HepG2 (cell line): Measurements from ENCODE around the gene EGFL8. TPM values are rescaled to one million over a fixed set of nuclear protein-coding genes. Genes with fewer than 3 reads are reported as not detected.

Experiments
- AFF4 ChIP-seq: sonication (generic); formaldehyde crosslinking; IDR thresholded peaks from 2 replicates; pipeline ENCODE4 v1.4.0; 2020; ENCODE audit warnings: missing genetic modification reagents
- ARNTL ChIP-seq: sonication (generic); formaldehyde crosslinking; IDR thresholded peaks from 2 replicates; pipeline ENCODE4 v1.4.0; 2020; ENCODE audit warnings: mild to moderate bottlenecking, missing genetic modification reagents
- ASH2L ChIP-seq: fragments of 300-600, 200-600 bp; sonication (generic); IDR thresholded peaks from 2 replicates; pipeline ENCODE4 v1.7.0; 2017; ENCODE audit warnings: low read depth, mild to moderate bottlenecking, moderate library complexity, mixed read lengths, low read length; ENCODE audit not compliant: insufficient read length
- CREB3 ChIP-seq: sonication (generic); formaldehyde crosslinking; IDR thresholded peaks from 2 replicates; pipeline ENCODE4 v1.5.0; 2020; ENCODE audit warnings: missing genetic modification reagents
- GATA4 ChIP-seq: sonication (generic); IDR thresholded peaks from 2 replicates; pipeline ENCODE4 v1.6.1; 2016; ENCODE audit warnings: antibody characterized with exemption, low read depth, borderline replicate concordance
- IKZF1 ChIP-seq: fragments of 450-650 bp; IDR thresholded peaks from 2 replicates; pipeline ENCODE4 v1.7.1; 2016
- JUND ChIP-seq: sonication (generic); formaldehyde crosslinking; IDR thresholded peaks from 2 replicates; pipeline ENCODE4 v1.8.0; 2022; ENCODE audit warnings: mild to moderate bottlenecking, missing genetic modification reagents
- MYC ChIP-seq: sonication (generic); formaldehyde crosslinking; IDR thresholded peaks from 2 replicates; pipeline ENCODE4 v1.9.0; 2021; ENCODE audit warnings: missing genetic modification reagents, borderline replicate concordance
- PRDM10 ChIP-seq: sonication (generic); formaldehyde crosslinking; IDR thresholded peaks from 2 replicates; pipeline ENCODE4 v1.4.0; 2020; ENCODE audit warnings: low read depth, missing genetic modification reagents
- PRDM4 ChIP-seq: sonication (generic); formaldehyde crosslinking; IDR thresholded peaks from 2 replicates; pipeline ENCODE4 v1.9.0; 2021; ENCODE audit warnings: missing genetic modification reagents, borderline replicate concordance
- TRAFD1 ChIP-seq: sonication (generic); formaldehyde crosslinking; IDR thresholded peaks from 2 replicates; pipeline ENCODE4 v1.5.1; 2020; ENCODE audit warnings: missing genetic modification reagents, mild to moderate bottlenecking, borderline replicate concordance
- ZBTB3 ChIP-seq: sonication (generic); formaldehyde crosslinking; IDR thresholded peaks from 2 replicates; pipeline ENCODE4 v1.4.0; 2020; ENCODE audit warnings: low read depth, mild to moderate bottlenecking, moderate library complexity, missing genetic modification reagents, borderline replicate concordance
- ZNF660 ChIP-seq: sonication (generic); formaldehyde crosslinking; IDR thresholded peaks from 2 replicates; pipeline ENCODE4 v1.5.1; 2020; ENCODE audit warnings: mild to moderate bottlenecking, low read depth, missing genetic modification reagents, borderline replicate concordance
- ZNF816 ChIP-seq: sonication (generic); formaldehyde crosslinking; IDR thresholded peaks from 2 replicates; pipeline ENCODE4 v1.8.0; 2022; ENCODE audit warnings: missing genetic modification reagents, mild to moderate bottlenecking, borderline replicate concordance
- polyA plus RNA-seq, 8 experiments: library from polyadenylated mRNA; depleted of rRNA in 3 of 8; stranded (reverse) in 7 of 8; unstranded in 1 of 8; fragments of >200 nt; fragmentation: Illumina TruSeq in 4 of 8; extraction: Trizol in 4 of 8; gene quantifications; 2 replicates each; pipeline versions ENCODE4 v1.2.1 to v1.2.3, GENCODE V29; 2011 to 2016; ENCODE audit warnings: low read depth in 4 of 8, missing spikeins in 1 of 8, mixed read lengths in 1 of 8; ENCODE audit not compliant: insufficient read depth in 1 of 8
- total RNA-seq, 5 experiments: library from RNA; depleted of rRNA; stranded (reverse); fragments of >200 nt; fragmentation: Illumina TruSeq; extraction: Trizol; gene quantifications; 2 replicates each; pipeline ENCODE4 v1.2.3, GENCODE V29; 2016; ENCODE audit warnings: low read depth in 1 of 5

The EGFL8 gene
- total and polyA plus RNA-seq, 2 of the 13 experiments (the other 11 are each of a cell fraction or from before 2014, with no cell fraction given): 10.0 to 11.5 TPM

GRCh38 chr6:32194825-32195651, 30.6 kb downstream of the EGFL8 start (continued):
- no peak for TF ChIP-seq AFF4
- TF ChIP-seq MYC: no peak
- TF ChIP-seq ZNF660 (CRISPR knock-in tag): no peak
- TF ChIP-seq IKZF1: no peak
- TF ChIP-seq ZBTB3 (CRISPR knock-in tag): 0 out of 2 replicates have a peak, but pooled peaks have one; percentile 8
- peak; percentile 36; the same call in 1 of the 2 replicates for TF ChIP-seq PRDM10 (CRISPR knock-in tag)
- TF ChIP-seq JUND: no peak
- TF ChIP-seq GATA4: peak; percentile 41; the same call in 1 of the 2 replicates
- TF ChIP-seq ZNF816 (CRISPR knock-in tag): peak; percentile 54; the same call in 1 of the 2 replicates
- no peak for TF ChIP-seq CREB3
- TF ChIP-seq ARNTL (CRISPR knock-in tag): peak; percentile 7; the same call in 1 of the 2 replicates
- TF ChIP-seq ASH2L: peak; percentile 20
- TF ChIP-seq PRDM4 (CRISPR knock-in tag): no peak
- peak; percentile 55; the same call in 1 of the 2 replicates for TF ChIP-seq TRAFD1 (CRISPR knock-in tag)
